Measurements from ENCODE around the gene IER3.
"Not testable (repeated sequence)": the region's sequence is repeated elsewhere in the genome, so short reads cannot be mapped to it uniquely, and the experiment has no call there.

IER3 gene

GRCh38 chr6:30722280-30723112 is 21.9 kb downstream of the IER3 start:
- WGBS, 2 experiments = 23 to 26% methylated on average over 27 of the region's 27 CpGs
- Histone ChIP-seq H3K27ac (ENCODE audit: insufficient read depth, low read depth, low read length, poor library complexity, severe bottlenecking) (peak overlapping the region; percentile 22), H3K4me3 (ENCODE audit: insufficient read depth, low read depth, low read length) (peak overlapping the region; percentile 100), H3K36me3 (ENCODE audit: control insufficient read depth, insufficient read depth, low read length) (peaks cover 25% of the 10 kb centered on the region), H3K9me3 (ENCODE audit: control insufficient read depth, low read length) (no peaks in the 10 kb centered on the region), H3K27me3 (ENCODE audit: control insufficient read depth, insufficient read depth, low read length, poor library complexity, severe bottlenecking) (no peaks in the 10 kb centered on the region), H3K4me1 (ENCODE audit: control insufficient read depth, insufficient read depth, low read length) (peaks cover 20% of the 10 kb centered on the region)

- H3K36me3 ChIP-seq (ENCODE audit: control insufficient read depth, insufficient read depth, low read length) = peaks cover 25% of the 10 kb centered on the region
Observed at GRCh38 chr6:30722025-30722279, 22.4 kb downstream of the IER3 start.

GRCh38 chr6:30721198-30722024 is 22.9 kb downstream of the IER3 start:
- WGBS, 2 experiments = 0 to 1% methylated on average over 71 of the region's 71 CpGs
- Histone ChIP-seq H3K9me3 (ENCODE audit: control insufficient read depth, low read length) (no peaks in the 10 kb centered on the region), H3K36me3 (ENCODE audit: control insufficient read depth, insufficient read depth, low read length) (peaks cover 25% of the 10 kb centered on the region), H3K4me3 (ENCODE audit: insufficient read depth, low read depth, low read length) (peak overlapping the region; percentile 100), H3K27ac (ENCODE audit: insufficient read depth, low read depth, low read length, poor library complexity, severe bottlenecking) (peak overlapping the region; percentile 98), H3K4me1 (ENCODE audit: control insufficient read depth, insufficient read depth, low read length) (peaks cover 23% of the 10 kb centered on the region), H3K27me3 (ENCODE audit: control insufficient read depth, insufficient read depth, low read length, poor library complexity, severe bottlenecking) (no peaks in the 10 kb centered on the region)

More at GRCh38 chr6:30722025-30722279, 22.4 kb downstream of the IER3 start:
- Histone ChIP-seq H3K4me1 (ENCODE audit: control insufficient read depth, insufficient read depth, low read length) (peaks cover 20% of the 10 kb centered on the region), H3K4me3 (ENCODE audit: insufficient read depth, low read depth, low read length) (peak overlapping the region; percentile 100)
- WGBS, 2 experiments = 5 to 6% methylated on average over 10 of the region's 10 CpGs
- H3K27ac ChIP-seq (ENCODE audit: insufficient read depth, low read depth, low read length, poor library complexity, severe bottlenecking); H3K9me3 ChIP-seq (ENCODE audit: control insufficient read depth, low read length); H3K27me3 ChIP-seq (ENCODE audit: control insufficient read depth, insufficient read depth, low read length, poor library complexity, severe bottlenecking): not testable (repeated sequence)

GRCh38 chr6:30720738-30721197 is 23.6 kb downstream of the IER3 start:
- Histone ChIP-seq H3K27ac (ENCODE audit: insufficient read depth, low read depth, low read length, poor library complexity, severe bottlenecking) (peak overlapping the region; percentile 98), H3K4me1 (ENCODE audit: control insufficient read depth, insufficient read depth, low read length) (peaks cover 25% of the 10 kb centered on the region), H3K36me3 (ENCODE audit: control insufficient read depth, insufficient read depth, low read length) (peaks cover 25% of the 10 kb centered on the region), H3K4me3 (ENCODE audit: insufficient read depth, low read depth, low read length) (peak overlapping the region; percentile 100), H3K9me3 (ENCODE audit: control insufficient read depth, low read length) (no peaks in the 10 kb centered on the region), H3K27me3 (ENCODE audit: control insufficient read depth, insufficient read depth, low read length, poor library complexity, severe bottlenecking) (no peaks in the 10 kb centered on the region)
- WGBS, 2 experiments = 0 to 1% methylated on average over 29 of the region's 29 CpGs

GRCh38 chr6:30719791-30720737 is 24.3 kb downstream of the IER3 start, which contains the start of gene TUBB:
TSS of gene TUBB (plus strand) at chr6:30720352. CDS start at chr6:30720507, 155 bp downstream.
- no peaks in the 10 kb centered on the region for H3K9me3 ChIP-seq (ENCODE audit: control insufficient read depth, low read length)
- 0% methylated on average over 37 to 38 of the region's 38 CpGs for WGBS, 2 experiments
- H3K36me3 ChIP-seq (ENCODE audit: control insufficient read depth, insufficient read depth, low read length) = peaks cover 23% of the 10 kb centered on the region
- H3K4me3 ChIP-seq (ENCODE audit: insufficient read depth, low read depth, low read length) = peak within 1 kb of the TSS; percentile 100
- peaks cover 25% of the 10 kb centered on the region for H3K4me1 ChIP-seq (ENCODE audit: control insufficient read depth, insufficient read depth, low read length)
- peak within 1 kb of the TSS; percentile 98 for H3K27ac ChIP-seq (ENCODE audit: insufficient read depth, low read depth, low read length, poor library complexity, severe bottlenecking)
- no peaks in the 10 kb centered on the region for H3K27me3 ChIP-seq (ENCODE audit: control insufficient read depth, insufficient read depth, low read length, poor library complexity, severe bottlenecking)

- Histone ChIP-seq H3K4me3 (ENCODE audit: insufficient read depth, low read depth, low read length) (peak overlapping the region; percentile 100), H3K4me1 (ENCODE audit: control insufficient read depth, insufficient read depth, low read length) (peaks cover 25% of the 10 kb centered on the region), H3K9me3 (ENCODE audit: control insufficient read depth, low read length) (no peaks in the 10 kb centered on the region), H3K27ac (ENCODE audit: insufficient read depth, low read depth, low read length, poor library complexity, severe bottlenecking) (peak overlapping the region; percentile 93), H3K36me3 (ENCODE audit: control insufficient read depth, insufficient read depth, low read length) (peaks cover 20% of the 10 kb centered on the region), H3K27me3 (ENCODE audit: control insufficient read depth, insufficient read depth, low read length, poor library complexity, severe bottlenecking) (no peaks in the 10 kb centered on the region)
- 4 to 5% methylated on average over 8 of the region's 8 CpGs for WGBS, 2 experiments
Observed at GRCh38 chr6:30719356-30719755, 25.0 kb downstream of the IER3 start.

- not testable (repeated sequence) for H3K27me3 ChIP-seq (ENCODE audit: control insufficient read depth, insufficient read depth, low read length, poor library complexity, severe bottlenecking); H3K9me3 ChIP-seq (ENCODE audit: control insufficient read depth, low read length)
- Histone ChIP-seq H3K36me3 (ENCODE audit: control insufficient read depth, insufficient read depth, low read length) (peaks cover 21% of the 10 kb centered on the region), H3K27ac (ENCODE audit: insufficient read depth, low read depth, low read length, poor library complexity, severe bottlenecking) (peak overlapping the region; percentile 92), H3K4me1 (ENCODE audit: control insufficient read depth, insufficient read depth, low read length) (peaks cover 17% of the 10 kb centered on the region), H3K4me3 (ENCODE audit: insufficient read depth, low read depth, low read length) (peak overlapping the region; percentile 80)
- WGBS, 2 experiments = 86 to 88% methylated on average over 35 to 36 of the region's 37 CpGs
Observed at GRCh38 chr6:30717845-30718720, 26.3 kb downstream of the IER3 start.

GRCh38 chr6:30717129-30717844 is 27.1 kb downstream of the IER3 start, which contains the start of gene MDC1:
TSS of gene MDC1 (minus strand) at chr6:30717281. CDS start at chr6:30715175, 2,106 bp downstream.
- 0% methylated on average over 48 of the region's 48 CpGs for WGBS, 2 experiments
- Histone ChIP-seq H3K36me3 (ENCODE audit: control insufficient read depth, insufficient read depth, low read length) (peaks cover 24% of the 10 kb centered on the region), H3K9me3 (ENCODE audit: control insufficient read depth, low read length) (no peaks in the 10 kb centered on the region), H3K27me3 (ENCODE audit: control insufficient read depth, insufficient read depth, low read length, poor library complexity, severe bottlenecking) (no peaks in the 10 kb centered on the region), H3K4me3 (ENCODE audit: insufficient read depth, low read depth, low read length) (peak within 1 kb of the TSS; percentile 80), H3K27ac (ENCODE audit: insufficient read depth, low read depth, low read length, poor library complexity, severe bottlenecking) (peak within 1 kb of the TSS; percentile 92), H3K4me1 (ENCODE audit: control insufficient read depth, insufficient read depth, low read length) (peaks cover 13% of the 10 kb centered on the region)

GRCh38 chr6:30716879-30717128 is 27.5 kb downstream of the IER3 start:
- Histone ChIP-seq H3K27me3 (ENCODE audit: control insufficient read depth, insufficient read depth, low read length, poor library complexity, severe bottlenecking) (no peaks in the 10 kb centered on the region), H3K36me3 (ENCODE audit: control insufficient read depth, insufficient read depth, low read length) (peaks cover 29% of the 10 kb centered on the region), H3K27ac (ENCODE audit: insufficient read depth, low read depth, low read length, poor library complexity, severe bottlenecking) (peak overlapping the region; percentile 71), H3K9me3 (ENCODE audit: control insufficient read depth, low read length) (no peaks in the 10 kb centered on the region), H3K4me3 (ENCODE audit: insufficient read depth, low read depth, low read length) (peak overlapping the region; percentile 80), H3K4me1 (ENCODE audit: control insufficient read depth, insufficient read depth, low read length) (peaks cover 13% of the 10 kb centered on the region)
- 1 to 2% methylated on average over 8 of the region's 8 CpGs for WGBS, 2 experiments

Measured in ectodermal cell (in vitro differentiated cells).